ENCODE data around the gene HSPE1.

HSPE1 gene

DNA sequence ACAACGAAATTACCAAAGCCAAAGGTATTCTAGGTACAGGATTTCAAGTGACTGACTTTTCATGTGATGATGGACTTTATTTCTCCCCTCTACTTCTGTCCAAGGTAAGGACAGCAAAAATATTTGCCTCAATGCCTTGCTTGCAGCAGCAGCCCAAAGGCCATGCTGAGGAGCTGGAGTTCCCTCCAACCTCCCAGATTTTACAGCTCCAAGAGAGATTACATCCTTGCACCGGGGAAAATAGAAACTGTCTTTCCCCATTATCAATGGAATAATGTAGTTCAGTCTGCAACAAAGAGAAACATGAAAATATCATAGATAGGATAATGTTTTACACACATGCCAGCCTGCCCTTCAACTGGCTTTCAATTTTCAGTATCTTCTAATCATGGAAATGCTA, 14.0 kb upstream of the HSPE1 start:
- peaks cover 21 to 50% (median 36%) of the 10 kb centered on the region in 11 experiments for H3K9me3 ChIP-seq (replicated peaks in 1 of 11)
- H4K20me1 ChIP-seq, result peaks cover 3 to 66% (median 42%) of the 10 kb centered on the region in 11 experiments; a peak in 20 of 22 replicates
- H3K4me3 ChIP-seq, result no peak overlapping the region
- H3K9ac ChIP-seq, result no peak overlapping the region
- no peaks in the 10 kb centered on the region for H3K27me3 ChIP-seq
- H3K4me1 ChIP-seq, result no peaks in the 10 kb centered on the region
- no peak for TF ChIP-seq Cebpa-rat (IDR thresholded peaks at IDR 0.05)
- H3K27ac ChIP-seq, result no peak overlapping the region
- H3K36me3 ChIP-seq, result peaks cover 75 to 98% (median 86%) of the 10 kb centered on the region in 11 experiments
- H3K4me2 ChIP-seq, result no peak overlapping the region

GRCh38 chr2:197487385-197487784, 12.8 kb upstream of the HSPE1 start:
- H3K4me2 ChIP-seq, result no peak overlapping the region
- no peak overlapping the region for H3K9ac ChIP-seq
- no peaks in the 10 kb centered on the region for H3K27me3 ChIP-seq
- H3K9me3 ChIP-seq (replicated peaks in 1 of 11), result peaks cover 21 to 45% (median 35%) of the 10 kb centered on the region in 11 experiments
- 0 out of 20 replicates have a peak, but pooled peaks cover 0 to 3% (median 0%) of the 10 kb centered on the region in 10 experiments for H3K4me1 ChIP-seq
- H3K4me3 ChIP-seq, result no peak overlapping the region
- H3K36me3 ChIP-seq, result peaks cover 88 to 99% (median 95%) of the 10 kb centered on the region in 11 experiments
- TF ChIP-seq Cebpa-rat (IDR thresholded peaks at IDR 0.05), result no peak
- peaks cover 7 to 79% (median 54%) of the 10 kb centered on the region in 11 experiments; a peak in 21 of 22 replicates for H4K20me1 ChIP-seq
- no peak overlapping the region for H3K27ac ChIP-seq

DNA sequence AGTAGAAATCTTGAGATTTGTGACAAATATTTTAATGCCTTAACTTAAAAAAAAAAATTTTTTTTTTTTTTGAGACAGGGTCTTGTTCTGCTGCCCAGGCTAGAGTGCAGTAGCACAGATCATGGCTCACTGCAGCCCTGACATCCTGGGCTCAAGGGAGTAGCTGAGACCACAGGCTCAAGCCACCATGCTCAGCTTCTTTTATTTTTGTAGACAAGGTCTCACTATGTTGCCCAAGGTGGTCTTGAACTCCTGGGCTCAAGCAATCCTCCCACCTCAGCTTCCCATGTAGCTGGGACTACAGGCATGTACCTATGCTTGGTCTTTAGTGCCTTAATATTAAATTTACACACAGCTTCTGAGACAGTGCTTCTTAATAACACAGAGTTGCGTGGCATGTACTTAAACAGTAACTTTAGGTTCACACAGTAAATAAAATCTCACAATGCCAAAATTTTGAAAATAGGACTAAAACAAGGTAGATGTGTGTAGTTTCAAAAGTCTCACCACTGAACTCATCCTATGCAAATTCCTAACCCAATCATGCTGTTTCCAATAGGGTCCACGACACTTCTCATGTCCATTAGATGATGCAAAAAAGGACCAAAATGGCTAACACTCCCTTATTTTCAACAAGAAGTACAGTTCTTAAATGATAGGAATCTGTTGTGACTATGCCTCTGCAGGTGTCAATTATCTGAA, 4.6 kb upstream of the HSPE1 start:
- H3K27me3 ChIP-seq, result no peaks in the 10 kb centered on the region
- no peak for TF ChIP-seq Cebpa-rat (IDR thresholded peaks at IDR 0.05)
- peaks cover 75 to 86% (median 81%) of the 10 kb centered on the region in 11 experiments for H3K36me3 ChIP-seq
- H3K9me3 ChIP-seq (replicated peaks in 1 of 11), result peaks cover 0 to 4% (median 0%) of the 10 kb centered on the region in 11 experiments; a peak in 1 of 22 replicates
- H4K20me1 ChIP-seq, result peaks cover 50 to 91% (median 89%) of the 10 kb centered on the region in 11 experiments; a peak in 21 of 22 replicates
- peaks cover 30 to 45% (median 35%) of the 10 kb centered on the region in 10 experiments for H3K4me1 ChIP-seq
- H3K4me3 ChIP-seq, result peak overlapping the region in 8 of 10 experiments; percentile 36 to 95 (median 88); a peak in 11 of 20 replicates
- H3K27ac ChIP-seq, result no peak overlapping the region
- H3K9ac ChIP-seq, result peak overlapping the region in 3 of 11 experiments; percentile 6 to 24 (median 10); a peak in 2 of 22 replicates
- H3K4me2 ChIP-seq, result peak overlapping the region; percentile 69 to 97 (median 90)

GRCh38 chr2:197496695-197497094, 3.5 kb upstream of the HSPE1 start:
- H3K4me3 ChIP-seq, result peak overlapping the region in 9 of 10 experiments; percentile 77 to 95 (median 88); a peak in 17 of 20 replicates
- no peaks in the 10 kb centered on the region for H3K27me3 ChIP-seq
- peaks cover 0 to 4% (median 0%) of the 10 kb centered on the region in 11 experiments; a peak in 1 of 22 replicates for H3K9me3 ChIP-seq (replicated peaks in 1 of 11)
- no peak overlapping the region for H3K27ac ChIP-seq
- peaks cover 34 to 49% (median 40%) of the 10 kb centered on the region in 10 experiments for H3K4me1 ChIP-seq
- peak overlapping the region; percentile 33 to 96 (median 88); a peak in 16 of 22 replicates for H3K9ac ChIP-seq
- TF ChIP-seq Cebpa-rat (IDR thresholded peaks at IDR 0.05), result no peak
- peaks cover 64 to 84% (median 76%) of the 10 kb centered on the region in 11 experiments for H3K36me3 ChIP-seq
- H3K4me2 ChIP-seq, result peak overlapping the region; percentile 69 to 97 (median 90)
- peaks cover 49 to 91% (median 83%) of the 10 kb centered on the region in 11 experiments; a peak in 21 of 22 replicates for H4K20me1 ChIP-seq

DNA sequence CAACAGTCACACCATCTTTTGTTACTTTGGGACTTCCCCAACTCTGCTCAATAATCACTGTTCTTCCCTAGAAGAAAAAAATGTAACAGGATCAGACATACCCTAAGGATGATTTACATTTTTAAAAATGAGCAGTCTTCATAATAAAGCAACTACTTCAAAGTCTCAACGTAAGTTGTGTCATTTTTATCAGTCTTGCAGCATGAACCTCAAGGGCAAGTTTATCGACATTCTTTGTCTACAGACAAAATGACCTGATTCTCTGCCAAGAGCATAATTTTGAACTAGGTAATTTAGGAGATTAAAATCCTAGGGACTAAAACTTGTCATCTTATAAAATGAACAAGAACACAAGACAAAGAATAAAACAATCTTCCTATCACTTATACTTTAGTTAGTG, 2.9 kb upstream of the HSPE1 start:
- H3K36me3 ChIP-seq, result peaks cover 64 to 84% (median 76%) of the 10 kb centered on the region in 11 experiments

DNA sequence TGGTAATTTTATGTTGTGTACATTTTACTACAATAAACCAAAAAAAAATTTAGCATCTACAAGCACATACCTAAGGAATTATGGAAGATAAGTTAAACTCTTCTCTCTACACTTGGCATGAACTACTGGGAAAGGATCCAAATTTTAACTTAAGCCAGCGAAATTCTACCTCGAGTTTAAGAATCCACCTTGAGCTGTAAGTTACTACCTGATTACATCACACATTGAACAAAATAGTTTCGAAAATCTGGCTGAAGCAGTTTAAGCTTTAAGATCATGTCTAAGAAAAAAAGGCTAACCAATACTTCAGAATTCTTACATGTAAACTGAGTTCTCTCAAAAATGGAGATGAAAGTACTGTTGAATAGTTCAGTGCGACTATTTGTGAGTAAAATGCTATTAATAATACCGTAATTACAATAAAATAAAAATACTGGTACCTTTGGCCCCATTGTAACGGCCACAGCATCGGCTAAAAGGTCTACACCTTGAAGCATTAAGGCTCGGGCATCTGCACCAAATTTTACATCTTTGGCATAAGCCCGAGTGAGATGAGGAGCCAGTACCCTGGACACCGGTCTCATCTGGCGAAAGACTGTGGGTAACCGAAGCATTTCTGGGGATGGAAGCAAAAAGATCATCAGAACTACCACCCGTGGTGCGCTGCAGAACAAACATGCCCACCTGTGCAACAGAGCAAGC, 1.8 kb upstream of the HSPE1 start:
- Histone ChIP-seq H4K20me1 (peaks cover 45 to 91% (median 83%) of the 10 kb centered on the region in 11 experiments; a peak in 21 of 22 replicates), H3K36me3 (peaks cover 60 to 84% (median 76%) of the 10 kb centered on the region in 11 experiments), H3K27ac (peak overlapping the region; percentile 78 to 95 (median 86); a peak in 21 of 22 replicates)

More for the DNA sequence above, 2.9 kb upstream of the HSPE1 start:
- H3K27me3 ChIP-seq, result no peaks in the 10 kb centered on the region
- H3K4me1 ChIP-seq, result peaks cover 40 to 56% (median 46%) of the 10 kb centered on the region in 10 experiments
- H3K27ac ChIP-seq, result no peak overlapping the region
- H3K9ac ChIP-seq, result peak overlapping the region in 10 of 11 experiments; percentile 81 to 96 (median 89); a peak in 19 of 22 replicates
- H3K9me3 ChIP-seq (replicated peaks in 1 of 11), result no peaks in the 10 kb centered on the region
- peaks cover 45 to 91% (median 83%) of the 10 kb centered on the region in 11 experiments; a peak in 21 of 22 replicates for H4K20me1 ChIP-seq
- peak overlapping the region; percentile 69 to 97 (median 90) for H3K4me2 ChIP-seq
- no peak for TF ChIP-seq Cebpa-rat (IDR thresholded peaks at IDR 0.05)
- H3K4me3 ChIP-seq, result peak overlapping the region; percentile 77 to 95 (median 88); a peak in 18 of 20 replicates

GRCh38 chr2:197498937-197499593, 1.1 kb upstream of the HSPE1 start:
- Histone ChIP-seq H3K4me2 (peak overlapping the region; percentile 69 to 97 (median 90)), H3K36me3 (peaks cover 60 to 84% (median 76%) of the 10 kb centered on the region in 11 experiments), H3K9ac (peak overlapping the region; percentile 81 to 96 (median 89)), H3K4me3 (peak overlapping the region; percentile 77 to 95 (median 88)), H3K27ac (peak overlapping the region; percentile 78 to 95 (median 86)), H3K9me3 (replicated peaks in 1 of 11) (no peaks in the 10 kb centered on the region), H4K20me1 (peaks cover 45 to 91% (median 82%) of the 10 kb centered on the region in 11 experiments; a peak in 21 of 22 replicates), H3K27me3 (no peaks in the 10 kb centered on the region), H3K4me1 (peaks cover 42 to 63% (median 50%) of the 10 kb centered on the region in 10 experiments)
- TF ChIP-seq Cebpa-rat (IDR thresholded peaks at IDR 0.05), result no peak

More for the DNA sequence above, 1.8 kb upstream of the HSPE1 start:
- peak overlapping the region; percentile 69 to 97 (median 90) for H3K4me2 ChIP-seq
- H3K9ac ChIP-seq, result peak overlapping the region; percentile 81 to 96 (median 89)
- no peak for TF ChIP-seq Cebpa-rat (IDR thresholded peaks at IDR 0.05)
- peak overlapping the region; percentile 77 to 95 (median 88) for H3K4me3 ChIP-seq
- H3K9me3 ChIP-seq (replicated peaks in 1 of 11), result no peaks in the 10 kb centered on the region
- no peaks in the 10 kb centered on the region for H3K27me3 ChIP-seq
- H3K4me1 ChIP-seq, result peaks cover 42 to 65% (median 50%) of the 10 kb centered on the region in 10 experiments

DNA sequence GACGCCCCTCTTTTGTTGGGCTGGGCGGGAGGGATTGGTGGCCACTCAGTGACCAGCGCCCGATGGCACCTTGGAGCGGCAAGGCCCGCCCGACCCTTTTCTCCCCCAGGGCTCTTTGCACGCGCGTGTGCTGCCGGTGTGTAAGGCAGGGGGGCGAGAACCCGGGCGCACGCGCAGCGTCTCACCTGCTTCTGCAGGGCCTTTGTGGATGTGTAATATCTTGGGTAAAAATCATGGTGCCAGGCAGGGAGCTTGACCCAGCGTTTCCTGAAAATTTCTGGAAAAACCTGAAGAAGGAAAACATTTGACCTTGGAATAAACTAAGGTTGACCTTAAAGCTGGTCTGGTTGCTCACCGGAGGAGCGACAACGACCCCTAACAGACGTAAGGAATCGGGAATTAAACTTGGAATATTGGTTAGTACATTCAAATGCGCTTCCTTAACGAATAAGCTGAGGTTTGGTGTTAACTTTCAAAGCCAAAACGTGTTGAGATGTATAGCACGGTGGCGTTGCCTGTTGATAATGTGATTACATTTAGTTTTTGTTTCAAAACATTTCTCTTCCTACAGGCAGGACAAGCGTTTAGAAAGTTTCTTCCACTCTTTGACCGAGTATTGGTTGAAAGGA, 438 bp downstream of the HSPE1 start:
- no peaks in the 10 kb centered on the region for H3K27me3 ChIP-seq
- no peaks in the 10 kb centered on the region for H3K9me3 ChIP-seq (replicated peaks in 1 of 11)
- peak overlapping the region; percentile 81 to 96 (median 89) for H3K9ac ChIP-seq
- peak overlapping the region; percentile 78 to 95 (median 86) for H3K27ac ChIP-seq
- peak overlapping the region; percentile 82 to 93 (median 87) for H3K4me2 ChIP-seq
- H3K4me3 ChIP-seq, result peak overlapping the region; percentile 77 to 95 (median 88)
- H3K36me3 ChIP-seq, result peaks cover 54 to 82% (median 74%) of the 10 kb centered on the region in 11 experiments
- peaks cover 33 to 87% (median 74%) of the 10 kb centered on the region in 11 experiments; a peak in 21 of 22 replicates for H4K20me1 ChIP-seq
- no peak for TF ChIP-seq Cebpa-rat (IDR thresholded peaks at IDR 0.05)
- H3K4me1 ChIP-seq, result peaks cover 37 to 48% (median 43%) of the 10 kb centered on the region in 10 experiments

All from BLaER1 treated with 17β-estradiol and CSF1 and Interleukin-3, amounts not matched to agents 10 nM and 100 nM (cell line).